ENCODE measurements around the gene DOCK11. TPM values are rescaled to one million over a fixed set of nuclear protein-coding genes. Genes with fewer than 3 reads are reported as not detected.
"Not testable (repeated sequence)": the region's sequence is repeated elsewhere in the genome, so short reads cannot be mapped to it uniquely, and the experiment has no call there.

DOCK11 gene
- total RNA-seq, 1 experiment from 2014 or later: 2.1 TPM

DNA sequence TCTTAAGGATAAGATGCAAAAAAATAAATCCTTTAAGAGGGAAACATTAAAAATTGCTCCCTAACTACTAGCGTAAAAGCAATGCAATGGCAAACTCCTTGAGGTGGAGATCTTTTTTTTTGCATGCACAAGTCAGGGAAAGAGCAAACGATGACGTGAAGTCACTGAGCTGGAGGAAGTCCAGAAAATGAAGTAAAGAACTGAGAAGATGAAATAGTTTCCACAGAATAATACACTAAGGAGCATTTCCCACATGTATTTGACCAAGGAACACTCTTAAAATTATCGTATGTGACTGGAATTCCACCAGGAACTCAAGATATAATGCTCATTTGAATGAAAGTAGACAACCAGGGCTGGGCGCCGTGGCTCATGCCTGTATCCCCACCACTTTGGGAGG, 21.0 kb upstream of the DOCK11 start:
- intact Hi-C loops (cut with micrococcal nuclease; ENCODE audit: unreplicated experiment): no loop called here
- Histone ChIP-seq H3K4me1 (ENCODE audit: insufficient read depth, low read length, poor library complexity, severe bottlenecking) (no peaks in the 10 kb centered on the region), H3K27me3 (replicated peaks; ENCODE audit: insufficient read depth, low read depth, low read length, poor library complexity) (no peaks in the 10 kb centered on the region), H3K27ac (ENCODE audit: low read depth, low read length, poor library complexity, severe bottlenecking) (no peak overlapping the region), H3K9me3 (ENCODE audit: low read depth, low read length, poor library complexity, severe bottlenecking) (no peaks in the 10 kb centered on the region), H3K36me3 (ENCODE audit: insufficient read depth, low read length, poor library complexity, severe bottlenecking) (no peaks in the 10 kb centered on the region), H3K4me3 (ENCODE audit: low read depth, low read length, poor library complexity, severe bottlenecking) (no peak overlapping the region)
- no TSS peak for BruUV-seq (replicated peaks)
- TF ChIP-seq EZH2 (IDR thresholded peaks at IDR 0.05; ENCODE audit: borderline replicate concordance, low read depth, low read length, poor library complexity, severe bottlenecking): no peak
- no peak for TF ChIP-seq CTCF (conservative IDR thresholded peaks at IDR 0.05; ENCODE audit: low read depth, low read length)
- no peak for DNase-seq (ENCODE audit: low spot score)
- ChIA-PET POLR2A (ENCODE audit: low non-redundant PET) (no interaction called here), CTCF (no interaction called here)

- H3K9me3 ChIP-seq (ENCODE audit: low read depth, low read length, poor library complexity, severe bottlenecking): no peaks in the 10 kb centered on the region
- no peaks in the 10 kb centered on the region for H3K27me3 ChIP-seq (replicated peaks; ENCODE audit: insufficient read depth, low read depth, low read length, poor library complexity)
- ChIA-PET CTCF (no interaction called here), POLR2A (ENCODE audit: low non-redundant PET) (no interaction called here)
- no peak for DNase-seq (ENCODE audit: low spot score)
- no TSS peak for BruUV-seq (replicated peaks)
- TF ChIP-seq EZH2 (IDR thresholded peaks at IDR 0.05; ENCODE audit: borderline replicate concordance, low read depth, low read length, poor library complexity, severe bottlenecking): no peak
- TF ChIP-seq CTCF (conservative IDR thresholded peaks at IDR 0.05; ENCODE audit: low read depth, low read length): no peak
- intact Hi-C loops (cut with micrococcal nuclease; ENCODE audit: unreplicated experiment): no loop called here
- no peak overlapping the region for H3K4me3 ChIP-seq (ENCODE audit: low read depth, low read length, poor library complexity, severe bottlenecking)
- no peak overlapping the region for H3K27ac ChIP-seq (ENCODE audit: low read depth, low read length, poor library complexity, severe bottlenecking)
- no peaks in the 10 kb centered on the region for H3K4me1 ChIP-seq (ENCODE audit: insufficient read depth, low read length, poor library complexity, severe bottlenecking)
- no peaks in the 10 kb centered on the region for H3K36me3 ChIP-seq (ENCODE audit: insufficient read depth, low read length, poor library complexity, severe bottlenecking)
Measured at GRCh38 chrX:118475903-118476302, 19.7 kb upstream of the DOCK11 start.

- H3K4me3 ChIP-seq (ENCODE audit: low read depth, low read length, poor library complexity, severe bottlenecking): no peak overlapping the region
- TF ChIP-seq CTCF (conservative IDR thresholded peaks at IDR 0.05; ENCODE audit: low read depth, low read length): no peak
- no peak for TF ChIP-seq EZH2 (IDR thresholded peaks at IDR 0.05; ENCODE audit: borderline replicate concordance, low read depth, low read length, poor library complexity, severe bottlenecking)
- H3K9me3 ChIP-seq (ENCODE audit: low read depth, low read length, poor library complexity, severe bottlenecking): no peaks in the 10 kb centered on the region
- no TSS peak for BruUV-seq (replicated peaks)
- no peaks in the 10 kb centered on the region for H3K27me3 ChIP-seq (replicated peaks; ENCODE audit: insufficient read depth, low read depth, low read length, poor library complexity)
- POLR2A ChIA-PET (ENCODE audit: low non-redundant PET): no interaction called here
- no peak for DNase-seq (ENCODE audit: low spot score)
- CTCF ChIA-PET: no interaction called here
- no peaks in the 10 kb centered on the region for H3K36me3 ChIP-seq (ENCODE audit: insufficient read depth, low read length, poor library complexity, severe bottlenecking)
- no peak overlapping the region for H3K27ac ChIP-seq (ENCODE audit: low read depth, low read length, poor library complexity, severe bottlenecking)
- H3K4me1 ChIP-seq (ENCODE audit: insufficient read depth, low read length, poor library complexity, severe bottlenecking): no peaks in the 10 kb centered on the region
- intact Hi-C loops (cut with micrococcal nuclease; ENCODE audit: unreplicated experiment): no loop called here
Measured at GRCh38 chrX:118480172-118480571, 15.4 kb upstream of the DOCK11 start.

DNA sequence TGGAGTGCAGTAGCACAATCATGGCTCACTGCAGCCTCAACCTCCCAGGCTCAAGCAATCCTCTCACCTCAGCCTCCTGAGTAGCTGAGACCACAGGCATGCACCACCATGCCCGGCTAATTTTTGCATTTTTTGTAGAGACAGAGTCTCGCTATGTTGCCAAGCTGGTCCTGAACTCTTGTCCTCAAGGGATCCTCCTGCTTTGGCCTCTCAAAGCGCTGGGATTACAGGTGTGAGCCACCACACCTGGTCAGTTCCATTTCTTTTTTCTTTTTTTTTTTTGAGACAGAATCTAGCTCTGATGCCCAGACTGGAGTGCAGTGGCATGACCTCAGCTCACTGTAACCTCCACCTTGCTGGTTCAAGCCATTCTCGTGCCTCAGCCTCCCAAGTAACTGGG, 13.2 kb upstream of the DOCK11 start:
- H3K27ac ChIP-seq (ENCODE audit: low read depth, low read length, poor library complexity, severe bottlenecking); H3K9me3 ChIP-seq (ENCODE audit: low read depth, low read length, poor library complexity, severe bottlenecking); BruUV-seq (replicated peaks); POLR2A ChIA-PET (ENCODE audit: low non-redundant PET); DNase-seq (ENCODE audit: low spot score); intact Hi-C loops (cut with micrococcal nuclease; ENCODE audit: unreplicated experiment); H3K36me3 ChIP-seq (ENCODE audit: insufficient read depth, low read length, poor library complexity, severe bottlenecking); H3K4me1 ChIP-seq (ENCODE audit: insufficient read depth, low read length, poor library complexity, severe bottlenecking); H3K4me3 ChIP-seq (ENCODE audit: low read depth, low read length, poor library complexity, severe bottlenecking); H3K27me3 ChIP-seq (replicated peaks; ENCODE audit: insufficient read depth, low read depth, low read length, poor library complexity): not testable (repeated sequence)
- CTCF ChIA-PET: interaction anchor here (0.6 kb wide), 1 partner anchor 120 kb away, joined by 8 read pairs; no protein-coding TSS in a partner anchor
